SH-SY5Y (cell line): ENCODE data around the gene VMP1.

Source experiments
- GATA2 ChIP-seq: IDR thresholded peaks from 2 replicates; pipeline ENCODE4 v1.6.1; 2011; ENCODE audit warnings: mild to moderate bottlenecking, low read depth, low read length
- GATA3 ChIP-seq: IDR thresholded peaks from 2 replicates; pipeline ENCODE4 v1.6.1; 2011; ENCODE audit warnings: low read depth, mild to moderate bottlenecking, low read length, moderate library complexity

The VMP1 gene

DNA sequence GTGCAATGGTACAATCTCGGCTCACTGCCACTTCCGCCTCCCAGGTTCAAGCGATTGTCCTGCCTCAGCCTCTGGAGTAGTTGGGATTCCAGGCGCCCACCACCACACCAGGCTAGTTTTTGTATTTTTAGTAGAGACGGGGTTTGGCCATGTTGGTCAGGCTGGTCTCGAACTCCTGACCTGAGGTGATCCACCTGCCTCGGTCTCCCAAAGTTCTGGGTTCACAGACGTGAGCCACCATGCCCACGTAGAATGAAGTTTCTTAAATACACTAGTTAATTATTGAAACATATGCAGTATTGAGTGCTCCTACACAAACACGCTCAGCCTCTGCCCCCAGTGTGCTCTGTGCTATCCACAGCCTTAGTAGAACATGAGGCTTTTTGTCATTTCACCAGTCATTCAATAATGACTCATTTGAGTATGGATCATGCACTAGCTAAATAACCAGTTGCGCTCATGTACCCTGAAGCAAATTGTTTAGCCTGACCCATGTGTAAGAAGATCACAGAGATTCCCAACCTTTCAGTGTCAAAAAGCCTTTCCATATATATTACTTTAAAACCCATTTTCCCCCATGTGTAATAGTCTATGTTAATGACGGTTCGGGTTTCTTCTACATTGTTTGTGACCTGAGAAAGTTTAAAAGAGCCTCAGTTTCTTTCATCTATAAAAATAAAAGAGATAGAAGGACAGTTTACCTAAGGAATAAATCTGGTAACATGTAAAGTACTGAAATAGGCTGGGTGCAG lies 135.6 kb downstream of the VMP1 start:
- TF ChIP-seq GATA2 (no peak), GATA3 (no peak)

DNA sequence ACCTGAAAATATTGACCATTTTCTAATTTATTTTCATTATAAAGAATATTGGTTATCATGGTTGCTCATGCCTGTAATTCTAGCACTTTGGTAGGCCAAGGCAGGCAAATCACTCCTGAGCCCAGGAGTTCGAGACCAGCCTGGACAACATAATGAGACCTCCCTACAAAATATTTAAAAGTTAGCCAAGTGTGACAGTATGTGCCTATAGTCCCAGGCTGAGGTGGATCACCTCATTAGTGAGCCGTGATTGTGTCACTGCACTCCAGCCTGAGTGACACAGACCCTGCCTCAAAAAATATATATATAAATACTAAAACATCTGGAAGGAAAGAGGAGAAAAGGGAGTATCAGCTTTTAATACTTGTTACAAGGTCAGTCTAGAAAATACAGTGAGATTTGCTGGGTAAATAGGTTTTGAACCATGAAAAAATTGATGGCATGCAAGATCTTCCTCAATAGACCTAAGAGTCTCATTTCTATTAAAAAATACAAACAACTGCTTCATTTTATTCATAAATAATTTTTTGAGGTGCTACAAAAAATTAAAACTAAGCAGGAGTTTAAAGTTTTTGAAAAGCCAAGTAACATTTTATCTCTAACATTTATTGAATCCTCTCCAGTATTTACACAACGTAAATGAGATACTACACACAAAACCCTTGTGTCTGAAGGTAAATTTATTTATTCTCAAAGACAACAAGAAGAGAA lies 137.6 kb downstream of the VMP1 start:
- TF ChIP-seq GATA3 (no peak), GATA2 (no peak)

DNA sequence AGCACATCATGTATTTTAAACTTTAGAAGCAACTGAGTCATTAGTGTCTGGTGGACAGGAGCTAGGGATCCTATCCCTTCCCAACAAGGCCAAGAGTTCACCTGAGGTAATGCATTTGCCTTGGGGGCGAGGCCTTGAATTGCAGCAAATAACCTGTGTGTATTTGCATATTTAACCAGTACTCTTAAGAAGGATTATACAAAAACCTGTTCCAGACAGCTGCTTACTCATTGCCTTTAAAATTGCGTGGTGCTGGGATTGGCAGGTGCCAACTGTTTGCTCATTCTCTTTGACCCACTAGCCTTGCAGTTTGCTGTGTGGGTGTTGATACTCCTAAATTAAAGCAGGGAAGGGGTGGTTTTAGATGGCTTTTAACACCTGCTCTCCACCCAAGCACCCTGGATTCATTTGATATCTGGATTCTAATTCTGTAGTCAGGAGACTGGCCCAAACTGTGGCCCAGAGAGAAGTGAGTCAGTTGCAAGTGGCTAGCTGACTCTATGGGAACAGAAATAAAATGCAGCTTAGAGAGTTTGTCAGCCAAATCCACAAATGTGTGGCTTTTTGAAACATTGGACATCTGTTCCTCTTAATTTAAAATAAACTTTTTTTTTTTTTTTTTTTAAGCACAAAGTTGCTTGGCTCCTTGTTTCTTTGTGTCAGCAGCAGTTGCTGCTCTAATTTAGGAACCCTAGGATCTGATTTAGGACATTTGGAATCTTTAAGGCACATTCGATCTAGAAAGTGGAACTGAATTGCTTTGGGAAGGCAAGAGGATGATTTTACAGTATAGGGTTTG lies 138.3 kb downstream of the VMP1 start:
- no peak for TF ChIP-seq GATA3
- no peak for TF ChIP-seq GATA2

DNA sequence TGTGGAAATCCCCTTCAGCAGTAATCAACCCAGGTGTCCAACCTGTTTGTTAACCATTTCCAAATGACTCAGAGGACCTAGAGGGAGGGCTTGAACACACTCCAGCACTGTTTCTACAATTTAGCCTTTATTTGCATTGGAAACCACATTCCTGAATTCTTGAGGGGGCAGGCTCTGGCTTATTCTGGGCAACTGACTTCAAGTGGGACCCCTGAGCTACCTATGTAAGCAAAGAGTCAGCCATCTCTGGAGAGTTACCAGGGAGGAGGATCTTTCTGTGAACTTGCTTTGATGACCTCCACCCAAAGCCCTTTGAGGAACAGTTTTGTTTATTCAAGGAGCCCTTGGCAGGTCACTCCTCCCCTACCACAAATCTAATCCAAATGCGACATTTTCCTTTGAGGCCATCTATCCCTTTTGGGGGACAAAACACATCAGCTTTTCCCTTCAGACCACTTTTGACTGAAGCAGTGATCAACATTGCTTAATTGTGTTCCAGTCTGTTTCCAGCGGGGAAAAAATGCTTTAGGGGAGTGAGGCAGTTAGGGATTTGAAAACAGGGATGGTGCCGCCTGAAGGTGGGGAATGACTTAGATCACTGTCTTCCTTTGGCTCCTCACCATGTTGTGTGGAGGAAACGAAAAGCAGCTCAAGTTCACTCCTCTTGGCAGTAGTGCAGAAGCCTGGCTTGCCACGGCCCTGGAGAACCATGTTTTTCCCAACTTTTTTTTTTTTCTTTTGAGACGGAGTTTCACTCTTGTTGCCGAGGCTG lies 139.1 kb downstream of the VMP1 start:
- TF ChIP-seq GATA2: no peak
- no peak for TF ChIP-seq GATA3

GRCh38 chr17:59848385-59848668 lies 140.9 kb downstream of the VMP1 start:
- no peak for TF ChIP-seq GATA2
- TF ChIP-seq GATA3: no peak

GRCh38 chr17:59848778-59849177 lies 141.3 kb downstream of the VMP1 start:
- no peak for TF ChIP-seq GATA2
- TF ChIP-seq GATA3: no peak

GRCh38 chr17:59851439-59852375 lies 144.3 kb downstream of the VMP1 start:
- TF ChIP-seq GATA2 (no peak), GATA3 (no peak)

DNA sequence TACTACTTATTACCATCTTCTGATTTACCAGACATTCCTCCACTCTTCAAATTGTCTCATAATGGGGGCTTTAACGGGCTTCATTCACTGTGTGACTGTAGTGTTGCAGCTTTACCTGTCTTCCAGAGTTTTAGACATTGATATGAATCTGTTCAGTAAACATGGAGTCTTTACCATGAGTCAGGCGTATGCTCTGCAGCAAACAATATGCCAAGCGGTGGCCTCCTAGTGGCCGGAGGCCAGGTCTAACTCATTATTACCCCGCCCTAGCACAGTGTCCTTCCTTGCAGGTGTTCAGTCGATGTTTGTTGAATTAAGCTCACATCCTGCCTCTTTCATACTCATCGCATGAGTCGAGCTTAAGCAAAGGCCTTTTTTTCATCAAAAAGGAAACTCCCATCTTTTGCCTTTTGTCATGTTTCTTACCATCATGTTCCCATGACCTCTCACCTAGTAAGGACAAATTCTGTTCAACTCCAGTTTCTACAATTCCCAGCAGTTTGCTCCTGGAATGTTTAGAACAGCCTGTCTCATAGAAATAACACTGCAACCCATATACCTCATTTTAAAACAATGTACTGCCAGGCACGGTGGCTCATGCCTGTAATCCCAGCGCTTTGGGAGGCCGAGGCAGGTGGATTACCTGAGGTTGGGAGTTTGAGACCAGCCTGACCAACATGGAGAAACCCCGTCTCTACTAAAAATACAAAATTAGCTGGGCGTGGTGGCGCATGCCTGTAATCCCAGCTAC lies 145.9 kb downstream of the VMP1 start:
- no peak for TF ChIP-seq GATA2
- TF ChIP-seq GATA3: no peak

- TF ChIP-seq GATA2 (peak; percentile 64; the same call in 1 of the 2 replicates), GATA3 (peak; percentile 17; the same call in 1 of the 2 replicates)
Measured at GRCh38 chr17:59856859-59857794, 149.7 kb downstream of the VMP1 start.

DNA sequence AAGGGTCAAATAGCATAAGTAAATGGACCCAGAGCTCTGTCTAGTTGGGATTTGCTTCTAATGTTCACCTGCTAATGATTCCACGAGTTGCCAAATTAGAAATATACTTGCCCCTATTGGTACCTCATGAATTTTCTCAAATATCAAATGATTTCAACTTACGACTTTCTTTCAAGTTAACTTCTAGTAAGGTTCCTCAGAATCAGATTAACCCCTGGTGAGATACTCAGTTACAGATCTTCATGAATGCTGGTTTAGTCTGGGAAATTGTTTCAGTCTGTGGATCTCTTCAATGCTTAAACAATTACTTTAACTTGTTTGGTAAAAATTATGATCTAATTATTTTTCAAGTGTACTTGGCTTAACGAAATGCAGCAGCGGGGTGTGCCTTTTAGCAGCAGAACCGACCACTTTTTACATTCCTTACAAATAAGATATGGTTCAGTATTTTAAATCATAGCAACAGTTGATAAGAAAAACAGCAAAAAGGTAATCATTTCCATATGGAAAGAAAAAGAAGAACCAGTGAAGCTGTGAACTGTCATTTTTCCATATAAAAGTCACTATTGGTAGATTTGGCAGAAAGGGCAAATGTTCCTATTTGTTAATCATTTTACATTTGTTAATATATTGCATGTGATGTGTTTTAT lies 150.8 kb downstream of the VMP1 start:
- TF ChIP-seq GATA3 (no peak), GATA2 (no peak)

GRCh38 chr17:59858932-59859331 lies 151.5 kb downstream of the VMP1 start:
- TF ChIP-seq GATA2: no peak
- no peak for TF ChIP-seq GATA3
